HepG2 (cell line): Measurements from ENCODE around the gene ZNF554. TPM values are rescaled to one million over a fixed set of nuclear protein-coding genes. Genes with fewer than 3 reads are reported as not detected.

Experiments
- CSRNP2 ChIP-seq: sonication (generic); formaldehyde crosslinking; conservative IDR thresholded peaks from 2 replicates; pipeline ENCODE4 v1.8.0; 2022; ENCODE audit warnings: low read depth, missing genetic modification reagents
- ERF ChIP-seq: IDR thresholded peaks from 2 replicates; pipeline ENCODE4 v1.6.1; 2018; ENCODE audit warnings: missing biosample characterization, missing genetic modification reagents
- FOXJ3 ChIP-seq: sonication (generic); formaldehyde crosslinking; IDR thresholded peaks from 2 replicates; pipeline ENCODE4 v1.4.0; 2020; ENCODE audit warnings: missing genetic modification reagents, mild to moderate bottlenecking, borderline replicate concordance
- GATAD1 ChIP-seq: IDR thresholded peaks from 2 replicates; pipeline ENCODE4 v1.6.1; 2016; ENCODE audit warnings: missing genetic modification reagents, missing compliant biosample characterization
- GLI4 ChIP-seq: sonication (generic); formaldehyde crosslinking; IDR thresholded peaks from 2 replicates; pipeline ENCODE4 v1.5.1; 2020; ENCODE audit warnings: missing genetic modification reagents, mild to moderate bottlenecking, moderate library complexity, borderline replicate concordance
- GTF3A ChIP-seq: sonication (generic); formaldehyde crosslinking; conservative IDR thresholded peaks from 2 replicates; pipeline ENCODE4 v1.4.0; 2020; ENCODE audit warnings: mild to moderate bottlenecking, missing genetic modification reagents
- HIC2 ChIP-seq: sonication (generic); formaldehyde crosslinking; IDR thresholded peaks from 2 replicates; pipeline ENCODE4 v1.9.0; 2022; ENCODE audit warnings: low read depth, missing genetic modification reagents
- HIVEP1 ChIP-seq: sonication (generic); formaldehyde crosslinking; IDR thresholded peaks from 2 replicates; pipeline ENCODE4 v1.4.0; 2020; ENCODE audit warnings: mild to moderate bottlenecking, missing genetic modification reagents
- HNRNPLL ChIP-seq: fragments of 200-400 bp; formaldehyde crosslinking; IDR thresholded peaks from 2 replicates; pipeline ENCODE4 v1.6.1; 2017; ENCODE audit warnings: mild to moderate bottlenecking, low read depth, low read length; ENCODE audit not compliant: poor library complexity, severe bottlenecking
- HNRNPUL1 ChIP-seq: fragments of 200-400 bp; formaldehyde crosslinking; IDR thresholded peaks from 2 replicates; pipeline ENCODE4 v1.6.1; 2017; ENCODE audit warnings: low read depth, mild to moderate bottlenecking, low read length, moderate library complexity
- SCMH1 ChIP-seq: sonication (generic); formaldehyde crosslinking; IDR thresholded peaks from 2 replicates; pipeline ENCODE4 v1.9.0; 2021; ENCODE audit warnings: missing genetic modification reagents, mild to moderate bottlenecking, borderline replicate concordance
- SIN3B ChIP-seq: fragments of 150-350 bp; IDR thresholded peaks from 2 replicates; pipeline ENCODE4 v1.6.1; 2014; ENCODE audit warnings: low read length
- THAP11 ChIP-seq: IDR thresholded peaks from 2 replicates; pipeline ENCODE4 v1.6.1; 2016; ENCODE audit warnings: missing biosample characterization, missing genetic modification reagents
- TMF1 ChIP-seq: sonication (generic); formaldehyde crosslinking; IDR thresholded peaks from 2 replicates; pipeline ENCODE4 v1.8.1; 2022; ENCODE audit warnings: low read depth, missing genetic modification reagents
- ZMYM4 ChIP-seq: sonication (generic); formaldehyde crosslinking; IDR thresholded peaks from 2 replicates; pipeline ENCODE4 v1.8.1; 2023; ENCODE audit warnings: mild to moderate bottlenecking, missing genetic modification reagents
- ZNF12 ChIP-seq: sonication (generic); formaldehyde crosslinking; IDR thresholded peaks from 2 replicates; pipeline ENCODE4 v1.5.0; 2020; ENCODE audit warnings: missing genetic modification reagents
- ZNF282 ChIP-seq: fragments of 450-650 bp; IDR thresholded peaks from 2 replicates; pipeline ENCODE4 v1.6.1; 2018; ENCODE audit not compliant: partially characterized antibody
- ZNF296 ChIP-seq: sonication (generic); formaldehyde crosslinking; conservative IDR thresholded peaks from 2 replicates; pipeline ENCODE4 v1.5.0; 2020; ENCODE audit warnings: mild to moderate bottlenecking, missing genetic modification reagents
- ZNF567 ChIP-seq: sonication (generic); formaldehyde crosslinking; IDR thresholded peaks from 2 replicates; pipeline ENCODE4 v1.8.1; 2023; ENCODE audit warnings: mild to moderate bottlenecking, missing genetic modification reagents, borderline replicate concordance
- ZNF644 ChIP-seq: IDR thresholded peaks from 2 replicates; pipeline ENCODE4 v1.6.1; 2016; ENCODE audit warnings: low read depth
- ZSCAN22 ChIP-seq: sonication (generic); formaldehyde crosslinking; IDR thresholded peaks from 2 replicates; pipeline ENCODE4 v1.4.0; 2020; ENCODE audit warnings: mild to moderate bottlenecking, missing genetic modification reagents
- polyA plus RNA-seq, 8 experiments: library from polyadenylated mRNA; depleted of rRNA in 3 of 8; stranded (reverse) in 7 of 8; unstranded in 1 of 8; fragments of >200 nt; fragmentation: Illumina TruSeq in 4 of 8; extraction: Trizol in 4 of 8; gene quantifications; 2 replicates each; pipeline versions ENCODE4 v1.2.1 to v1.2.3, GENCODE V29; 2011 to 2016; ENCODE audit warnings: low read depth in 4 of 8, missing spikeins in 1 of 8, mixed read lengths in 1 of 8; ENCODE audit not compliant: insufficient read depth in 1 of 8
- total RNA-seq, 5 experiments: library from RNA; depleted of rRNA; stranded (reverse); fragments of >200 nt; fragmentation: Illumina TruSeq; extraction: Trizol; gene quantifications; 2 replicates each; pipeline ENCODE4 v1.2.3, GENCODE V29; 2016; ENCODE audit warnings: low read depth in 1 of 5
- TF ChIP-seq, protein P1 (sequence below): IDR thresholded peaks from 2 replicates; pipeline ENCODE4 v1.6.1; 2016
- TF ChIP-seq, protein P2 (sequence below): IDR thresholded peaks from 2 replicates; pipeline ENCODE4 v1.6.1; 2016
- TF ChIP-seq, protein P3 (sequence below): sonication (generic); formaldehyde crosslinking; conservative IDR thresholded peaks from 2 replicates; pipeline ENCODE4 v1.5.0; 2020; ENCODE audit warnings: missing genetic modification reagents

ZNF554 gene
- total and polyA plus RNA-seq, 2 of the 13 experiments (the other 11 are each of a cell fraction or from before 2014, with no cell fraction given): 2.2 to 2.7 TPM

GRCh38 chr19:2819540-2820111, at the start of gene ZNF554 (continued):
- TF ChIP-seq FOXJ3 (CRISPR knock-in tag) (no peak), ERF (CRISPR knock-in tag) (peak; percentile 88), GATAD1 (peak; percentile 87), HNRNPLL (peak; percentile 70), ZMYM4 (CRISPR knock-in tag) (peak; percentile 92), ZNF282 (no peak), HIVEP1 (CRISPR knock-in tag) (no peak), GLI4 (CRISPR knock-in tag) (no peak), HIC2 (CRISPR knock-in tag) (no peak), ZNF296 (CRISPR knock-in tag) (no peak), THAP11 (CRISPR knock-in tag) (peak; percentile 100), SCMH1 (CRISPR knock-in tag) (no peak), GTF3A (no peak; the same call in 1 of the 2 replicates), ZNF567 (CRISPR knock-in tag) (no peak), CSRNP2 (CRISPR knock-in tag) (no peak), SIN3B (no peak), ZNF644 (CRISPR knock-in tag) (no peak), TMF1 (CRISPR knock-in tag) (no peak), HNRNPUL1 (peak; percentile 39; the same call in 1 of the 2 replicates), ZNF12 (CRISPR knock-in tag) (no peak; the same call in 1 of the 2 replicates), ZSCAN22 (CRISPR knock-in tag) (no peak; the same call in 1 of the 2 replicates)
- TF ChIP-seq, protein P1, sequence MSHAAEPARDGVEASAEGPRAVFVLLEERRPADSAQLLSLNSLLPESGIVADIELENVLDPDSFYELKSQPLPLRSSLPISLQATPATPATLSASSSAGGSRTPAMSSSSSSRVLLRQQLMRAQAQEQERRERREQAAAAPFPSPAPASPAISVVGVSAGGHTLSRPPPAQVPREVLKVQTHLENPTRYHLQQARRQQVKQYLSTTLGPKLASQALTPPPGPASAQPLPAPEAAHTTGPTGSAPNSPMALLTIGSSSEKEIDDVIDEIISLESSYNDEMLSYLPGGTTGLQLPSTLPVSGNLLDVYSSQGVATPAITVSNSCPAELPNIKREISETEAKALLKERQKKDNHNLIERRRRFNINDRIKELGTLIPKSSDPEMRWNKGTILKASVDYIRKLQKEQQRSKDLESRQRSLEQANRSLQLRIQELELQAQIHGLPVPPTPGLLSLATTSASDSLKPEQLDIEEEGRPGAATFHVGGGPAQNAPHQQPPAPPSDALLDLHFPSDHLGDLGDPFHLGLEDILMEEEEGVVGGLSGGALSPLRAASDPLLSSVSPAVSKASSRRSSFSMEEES (CRISPR knock-in tag): peak; percentile 66
- TF ChIP-seq, protein P2, sequence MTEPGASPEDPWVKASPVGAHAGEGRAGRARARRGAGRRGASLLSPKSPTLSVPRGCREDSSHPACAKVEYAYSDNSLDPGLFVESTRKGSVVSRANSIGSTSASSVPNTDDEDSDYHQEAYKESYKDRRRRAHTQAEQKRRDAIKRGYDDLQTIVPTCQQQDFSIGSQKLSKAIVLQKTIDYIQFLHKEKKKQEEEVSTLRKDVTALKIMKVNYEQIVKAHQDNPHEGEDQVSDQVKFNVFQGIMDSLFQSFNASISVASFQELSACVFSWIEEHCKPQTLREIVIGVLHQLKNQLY: 0 out of 2 replicates have a peak, but pooled peaks have one; percentile 16
- TF ChIP-seq, protein P3, sequence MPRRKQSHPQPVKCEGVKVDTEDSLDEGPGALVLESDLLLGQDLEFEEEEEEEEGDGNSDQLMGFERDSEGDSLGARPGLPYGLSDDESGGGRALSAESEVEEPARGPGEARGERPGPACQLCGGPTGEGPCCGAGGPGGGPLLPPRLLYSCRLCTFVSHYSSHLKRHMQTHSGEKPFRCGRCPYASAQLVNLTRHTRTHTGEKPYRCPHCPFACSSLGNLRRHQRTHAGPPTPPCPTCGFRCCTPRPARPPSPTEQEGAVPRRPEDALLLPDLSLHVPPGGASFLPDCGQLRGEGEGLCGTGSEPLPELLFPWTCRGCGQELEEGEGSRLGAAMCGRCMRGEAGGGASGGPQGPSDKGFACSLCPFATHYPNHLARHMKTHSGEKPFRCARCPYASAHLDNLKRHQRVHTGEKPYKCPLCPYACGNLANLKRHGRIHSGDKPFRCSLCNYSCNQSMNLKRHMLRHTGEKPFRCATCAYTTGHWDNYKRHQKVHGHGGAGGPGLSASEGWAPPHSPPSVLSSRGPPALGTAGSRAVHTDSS (CRISPR knock-in tag): no peak
